GM12874 (cell line): ENCODE measurements around the gene AGO1.

Experiments used
- CTCF ChIP-seq: IDR thresholded peaks from 2 replicates; pipeline ENCODE4 v1.5.1; 2011; ENCODE audit warnings: low read depth, mild to moderate bottlenecking, control low read depth, low read length, moderate library complexity; ENCODE audit not compliant: insufficient read depth

The AGO1 gene

DNA sequence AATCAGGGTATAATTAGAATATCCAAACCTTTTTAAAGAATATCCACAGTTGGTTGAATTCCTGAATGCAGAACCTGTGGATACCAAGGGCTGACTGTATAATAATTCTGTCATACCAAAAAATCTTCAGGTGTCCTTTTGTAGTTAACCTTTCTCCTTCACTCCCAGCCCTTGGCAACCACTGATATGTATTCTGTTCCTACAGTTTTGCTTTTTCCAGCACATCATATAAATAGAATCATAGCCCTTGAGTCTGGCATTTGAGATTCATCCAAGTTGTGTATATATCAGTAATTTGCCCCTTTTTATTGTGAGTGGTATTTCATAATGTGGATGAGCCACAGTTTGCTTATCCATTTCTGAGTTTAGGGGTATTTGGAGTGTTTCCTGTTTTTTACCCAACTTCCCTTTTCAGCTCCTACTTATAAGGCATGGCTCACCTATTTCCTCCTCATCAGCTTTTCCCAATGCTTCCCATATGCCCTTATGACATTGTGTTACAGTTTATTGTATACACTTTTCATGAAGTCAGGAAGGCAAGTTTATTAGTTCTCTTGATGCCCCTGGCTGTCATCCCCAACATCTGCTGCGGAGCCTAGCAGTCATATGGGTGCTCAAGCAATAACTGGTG lies 35.0 kb upstream of the AGO1 start:
- TF ChIP-seq CTCF, result no peak

DNA sequence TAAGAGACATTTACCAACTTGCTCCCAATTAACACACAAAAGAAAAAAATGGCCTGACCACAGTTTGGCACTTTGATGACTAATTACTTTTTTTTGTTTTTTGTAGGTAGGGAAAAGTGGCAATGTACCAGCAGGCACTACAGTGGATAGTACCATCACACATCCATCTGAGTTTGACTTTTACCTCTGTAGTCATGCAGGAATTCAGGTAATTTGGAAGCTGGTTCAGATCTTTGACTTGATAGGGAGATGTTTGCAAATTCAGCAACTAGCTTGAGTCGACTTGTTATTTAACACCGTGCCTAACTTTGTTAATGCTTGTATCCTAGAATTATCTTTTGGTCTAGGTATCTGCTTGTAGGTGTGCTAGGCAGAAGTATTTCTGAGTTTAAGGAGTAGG lies 33.0 kb upstream of the AGO1 start:
- TF ChIP-seq CTCF, result no peak

- TF ChIP-seq CTCF, result no peak
Measured at GRCh38 chr1:35850716-35851115, 32.3 kb upstream of the AGO1 start.

DNA sequence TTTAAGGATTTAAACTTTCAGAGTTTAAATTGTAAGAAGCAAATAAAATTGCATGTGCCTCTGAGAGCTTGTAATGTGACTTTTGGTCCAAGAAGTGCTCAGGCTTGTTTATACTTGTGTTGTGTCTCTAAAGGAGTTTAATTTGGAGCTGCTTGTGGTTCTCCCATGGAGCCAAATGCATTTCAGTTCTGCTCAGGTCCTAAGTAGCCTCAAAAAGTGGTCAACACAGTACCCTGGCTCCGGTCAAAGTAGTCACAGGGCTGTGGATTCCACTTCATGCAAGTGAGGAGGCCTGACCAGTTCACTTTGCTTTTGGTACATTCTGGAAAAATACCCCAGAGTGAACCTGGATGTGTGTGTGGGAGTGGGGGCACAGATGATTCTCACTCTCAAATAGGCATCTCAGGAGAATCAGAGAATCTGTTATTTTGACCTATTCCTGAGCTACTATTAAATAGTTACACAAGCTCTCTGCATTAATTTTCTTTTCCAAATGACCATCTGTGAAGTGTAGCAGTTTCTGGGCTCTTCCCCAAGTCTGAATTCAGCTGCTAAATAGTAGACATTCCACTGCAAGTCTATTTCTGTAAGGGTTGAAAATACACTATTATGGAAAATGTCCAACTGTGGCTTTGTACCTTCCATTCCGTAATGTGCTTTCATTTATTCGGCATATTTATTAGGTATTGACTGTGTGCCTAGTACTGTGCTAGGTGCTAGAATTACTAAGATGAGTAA lies 31.7 kb upstream of the AGO1 start:
- TF ChIP-seq CTCF, result no peak

DNA sequence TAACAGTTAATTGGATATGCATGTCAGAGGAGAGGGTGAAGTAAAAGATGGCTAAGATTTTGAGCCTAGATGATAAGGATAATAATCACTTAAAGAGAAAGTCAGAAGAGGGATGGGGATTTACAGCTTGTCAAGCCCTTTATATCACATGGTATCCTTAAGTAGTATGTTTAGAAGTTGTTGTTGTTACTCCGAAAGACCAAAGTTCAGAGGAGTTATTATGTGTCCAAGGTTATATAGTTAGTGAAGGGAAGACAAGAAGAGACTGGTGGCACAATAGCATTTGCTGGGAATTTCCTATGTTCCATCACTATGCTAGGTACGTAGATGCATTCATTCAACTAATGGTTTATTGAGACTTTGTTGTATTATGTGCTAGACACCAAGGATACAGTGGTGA lies 30.8 kb upstream of the AGO1 start:
- TF ChIP-seq CTCF, result no peak

- no peak for TF ChIP-seq CTCF
Measured at GRCh38 chr1:35854989-35855700, 27.9 kb upstream of the AGO1 start.

DNA sequence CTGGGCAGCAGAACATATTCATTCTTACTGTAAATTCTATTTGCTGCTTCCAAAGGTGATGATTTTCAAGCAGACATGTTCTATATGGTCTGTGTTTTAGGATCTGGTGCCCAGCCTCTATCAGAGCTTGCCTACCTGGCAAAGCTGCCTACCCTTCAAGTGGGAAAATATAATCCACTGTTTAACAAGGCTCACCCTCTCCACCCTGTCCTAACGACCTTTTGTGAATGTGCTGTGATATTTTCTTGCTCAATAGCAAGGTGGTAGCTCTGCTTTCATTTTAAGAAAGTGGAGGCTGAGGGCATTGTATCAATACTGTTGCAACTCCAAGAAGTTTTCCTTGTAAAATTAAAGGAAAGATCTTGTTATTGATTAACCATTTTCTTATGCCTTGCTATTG lies 26.0 kb upstream of the AGO1 start:
- TF ChIP-seq CTCF, result no peak
